Measurements from ENCODE around the gene PGP.

Gene PGP

DNA sequence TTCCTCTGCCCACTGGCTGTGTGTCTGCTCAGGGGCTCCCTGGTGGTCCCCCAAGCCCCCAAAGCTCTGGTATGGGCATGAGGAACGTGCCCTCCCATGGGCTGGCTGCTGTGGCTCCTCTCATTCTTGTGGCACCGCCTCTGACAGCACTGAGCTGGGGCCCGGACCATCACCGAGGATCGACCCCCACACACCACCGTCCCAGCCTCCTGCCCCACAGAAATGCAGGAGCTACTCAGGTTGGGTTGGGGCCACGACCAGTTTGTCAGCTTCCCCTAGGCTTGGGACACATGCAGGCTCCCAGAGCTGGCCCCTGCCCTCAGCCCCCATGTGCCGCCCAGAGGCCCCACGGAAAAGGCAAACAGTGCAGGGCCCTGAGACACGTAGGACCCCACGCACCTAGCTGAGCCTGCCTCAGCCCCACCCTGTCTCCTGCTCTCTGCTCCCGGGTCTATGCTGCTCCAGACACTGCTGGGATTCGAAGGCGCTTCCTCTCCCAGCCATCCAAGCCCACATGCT is 15.0 kb downstream of the PGP start:
- no peak for DNase-seq (ENCODE audit: low read depth)

DNA sequence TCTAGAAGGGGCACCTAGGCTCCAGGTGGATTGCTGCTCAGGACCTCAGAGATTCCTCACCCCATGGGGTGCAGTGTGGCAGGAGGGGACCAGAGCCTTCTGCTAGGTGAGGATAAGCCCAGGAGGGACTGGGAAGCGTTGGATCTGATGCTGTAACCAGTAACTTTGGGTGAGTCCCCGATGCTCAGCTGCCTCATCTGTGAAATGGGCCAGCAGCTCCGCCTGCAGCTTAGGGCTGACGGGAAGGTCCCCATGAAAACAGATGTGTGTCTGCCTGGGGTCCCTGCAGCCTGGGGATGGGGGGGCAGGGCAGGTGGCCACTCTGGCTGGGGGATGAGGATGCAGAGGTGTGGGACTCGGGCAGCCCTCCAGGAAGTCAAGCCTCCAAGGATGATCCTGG is 15.5 kb downstream of the PGP start:
- DNase-seq (ENCODE audit: low read depth) = no peak

DNA sequence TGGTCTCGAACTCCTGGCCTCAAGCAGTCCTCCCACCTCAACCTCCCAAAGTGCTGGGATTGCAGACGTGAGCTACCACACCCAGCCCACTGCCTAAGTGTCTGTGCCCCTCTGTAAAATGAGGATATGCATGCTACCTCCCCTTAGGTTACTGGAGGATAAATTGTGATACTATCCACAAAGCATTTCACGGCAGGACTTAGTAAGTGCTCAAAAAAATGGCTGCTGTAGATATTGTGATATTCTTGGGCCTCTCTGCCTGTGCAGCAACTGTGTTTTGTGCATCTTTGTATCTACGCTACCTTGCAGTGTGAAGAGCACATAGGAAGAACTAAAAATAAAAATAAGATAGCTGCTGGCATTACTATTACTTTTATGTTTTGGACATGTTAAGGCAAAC is 16.4 kb downstream of the PGP start:
- no peak for DNase-seq (ENCODE audit: low read depth)

DNA sequence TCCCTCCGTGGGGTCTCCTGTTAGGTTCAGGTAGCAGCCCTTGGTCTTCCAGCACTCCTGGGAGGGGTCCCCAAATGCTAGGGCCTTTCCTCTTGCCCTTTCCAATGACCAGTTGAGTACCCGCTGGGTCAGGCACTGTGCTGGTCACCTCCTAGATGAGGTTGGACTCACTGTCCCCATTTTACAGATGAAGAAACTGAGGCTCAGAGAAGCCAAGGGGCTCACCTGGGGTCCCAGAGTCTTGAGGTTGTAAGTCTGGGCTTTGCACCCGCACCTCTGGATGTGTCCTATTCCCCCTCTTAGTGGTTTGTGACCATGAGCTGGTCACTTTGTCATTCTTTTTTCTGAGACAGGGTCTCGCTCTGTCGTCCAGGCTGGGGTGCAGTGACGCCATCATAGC is 16.9 kb downstream of the PGP start:
- no peak for DNase-seq (ENCODE audit: low read depth)

DNA sequence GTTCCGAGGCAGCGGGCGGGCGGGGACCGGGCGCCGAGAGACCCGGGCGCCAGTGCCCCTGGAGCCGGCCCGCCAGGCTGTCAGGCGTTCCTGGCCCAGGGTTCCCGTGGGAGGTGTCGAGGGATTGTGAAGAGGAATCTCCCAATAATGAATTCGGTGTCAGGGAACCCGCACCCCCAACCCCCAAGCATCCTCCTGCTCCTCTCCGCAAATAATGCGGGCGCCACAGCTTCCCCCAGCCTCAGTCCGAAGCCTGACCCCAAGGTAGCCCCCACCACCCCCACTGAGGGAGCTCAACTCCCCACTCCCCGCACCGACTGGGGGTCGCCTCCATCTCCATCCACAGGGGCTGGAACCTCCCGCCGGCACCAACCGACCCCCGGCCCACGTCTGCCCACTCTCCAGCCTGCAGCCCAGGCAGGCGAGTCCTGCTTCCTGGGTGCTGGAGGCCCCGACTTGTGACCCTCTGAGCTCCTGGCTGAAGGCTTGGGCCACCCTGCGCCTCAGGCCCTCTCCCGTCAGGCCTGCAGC is 17.6 kb downstream of the PGP start:
- no peak for DNase-seq (ENCODE audit: low read depth)

DNA sequence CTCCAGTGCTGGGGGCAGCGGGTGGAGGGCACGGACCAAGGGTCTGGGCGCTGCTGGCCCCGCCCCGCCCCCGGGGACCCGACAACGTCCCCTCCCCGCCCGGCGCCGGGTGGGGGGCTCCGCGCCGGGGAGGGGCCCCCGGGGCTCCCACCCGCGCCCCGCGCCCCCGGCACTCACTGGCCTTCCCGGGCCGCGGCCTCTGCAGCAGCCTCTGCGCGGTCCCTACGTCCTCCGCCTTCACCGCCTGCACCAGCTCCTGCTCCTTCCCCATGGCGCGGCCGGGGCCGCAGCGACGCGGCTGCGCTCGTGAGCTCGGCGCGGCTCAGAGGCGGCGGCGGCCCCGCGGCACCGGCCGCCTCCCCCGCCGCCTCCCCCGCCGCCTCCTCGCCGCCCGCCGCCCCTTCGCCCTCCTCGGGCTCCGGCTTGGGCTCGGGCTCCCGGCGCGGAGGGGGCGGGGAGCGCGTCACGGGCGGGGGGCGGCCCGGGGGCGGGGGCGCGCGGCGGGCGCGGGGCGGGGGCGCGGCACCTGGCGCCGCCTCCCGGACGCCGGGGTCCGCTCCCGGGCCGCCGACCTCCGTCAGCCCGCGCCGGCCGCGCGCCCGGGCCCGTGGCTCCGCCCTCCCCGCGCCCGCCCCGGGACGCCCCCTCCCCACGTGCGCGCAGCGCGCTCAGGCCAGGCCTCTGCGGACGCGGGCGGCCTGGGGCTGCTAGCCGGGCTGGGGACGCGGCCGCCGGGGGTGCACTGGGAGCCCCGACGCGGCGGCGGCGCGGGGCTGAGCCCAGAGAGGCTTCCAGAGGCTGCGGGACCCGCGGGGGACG is 18.3 kb downstream of the PGP start, which contains the start of gene CASKIN1:
Gene CASKIN1, minus strand, starts transcription at position 444 of the 819 bp plus-strand sequence. Its CDS starts 173 bp downstream, at position 271.
- no peak for DNase-seq (ENCODE audit: low read depth)

DNA sequence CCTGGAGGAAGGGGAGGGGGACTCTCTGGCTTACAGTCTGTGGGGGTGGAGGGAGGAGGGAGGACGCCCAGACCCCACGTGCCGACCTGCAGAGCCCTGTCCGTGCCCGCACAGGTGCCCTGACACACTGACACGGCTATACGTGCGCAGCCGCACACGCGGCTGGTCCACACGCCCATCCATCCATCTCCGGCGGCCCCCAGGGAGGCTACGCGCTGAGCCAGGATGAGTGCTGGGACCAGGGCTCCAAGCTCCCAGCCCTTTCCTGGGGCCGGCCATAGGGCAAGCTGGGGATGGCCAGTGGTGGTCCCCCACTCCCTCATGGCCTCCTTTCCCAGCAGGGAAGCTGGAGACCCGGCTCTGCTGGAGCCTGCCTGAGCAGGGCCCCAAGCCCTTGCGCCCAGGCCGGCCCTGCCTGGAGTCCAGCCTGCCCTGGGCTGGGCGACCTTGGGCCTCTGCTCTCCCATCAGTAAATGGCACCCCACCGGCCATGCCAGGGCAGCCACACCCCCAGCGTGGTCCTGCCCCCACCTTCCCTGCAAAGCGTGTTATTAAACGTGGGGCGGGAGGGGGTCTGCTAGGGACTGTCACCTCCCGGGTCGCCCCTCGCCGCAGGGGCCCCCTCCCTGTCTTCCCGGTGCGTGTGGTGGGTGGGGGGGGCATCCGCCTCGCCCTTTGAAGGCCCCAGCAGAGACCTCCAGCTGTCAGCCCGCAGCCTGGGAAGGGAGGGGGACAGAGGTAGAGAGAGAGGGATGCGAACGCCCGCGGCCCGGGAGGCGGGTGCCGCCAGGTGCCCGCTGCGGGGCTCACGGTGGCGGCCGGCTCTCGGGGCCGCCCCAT is 19.1 kb downstream of the PGP start:
- no peak for DNase-seq (ENCODE audit: low read depth)

DNA sequence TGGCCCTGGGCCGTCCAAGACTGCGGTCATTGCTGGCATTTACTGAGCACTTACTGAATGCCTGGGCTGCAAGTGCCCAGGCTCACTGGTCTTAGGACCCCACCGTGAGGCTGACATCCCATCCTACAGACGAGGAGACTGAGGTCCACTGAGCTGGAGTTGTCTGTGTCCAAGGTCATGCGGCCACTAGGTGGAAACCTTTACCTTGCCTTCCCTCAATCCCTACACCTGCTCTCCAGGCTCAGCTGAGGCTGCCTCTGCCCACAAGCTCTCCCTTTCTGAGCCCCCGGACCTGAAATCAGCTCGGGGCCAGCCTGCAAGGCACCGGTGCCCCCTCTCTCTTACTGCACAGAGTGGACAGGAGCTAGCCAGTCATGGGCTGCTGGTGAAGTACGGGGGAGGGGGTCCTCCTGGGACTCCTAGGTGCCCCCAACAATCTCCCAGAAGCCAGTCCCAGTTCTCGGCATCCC is 19.8 kb downstream of the PGP start:
- no peak for DNase-seq (ENCODE audit: low read depth)

DNA sequence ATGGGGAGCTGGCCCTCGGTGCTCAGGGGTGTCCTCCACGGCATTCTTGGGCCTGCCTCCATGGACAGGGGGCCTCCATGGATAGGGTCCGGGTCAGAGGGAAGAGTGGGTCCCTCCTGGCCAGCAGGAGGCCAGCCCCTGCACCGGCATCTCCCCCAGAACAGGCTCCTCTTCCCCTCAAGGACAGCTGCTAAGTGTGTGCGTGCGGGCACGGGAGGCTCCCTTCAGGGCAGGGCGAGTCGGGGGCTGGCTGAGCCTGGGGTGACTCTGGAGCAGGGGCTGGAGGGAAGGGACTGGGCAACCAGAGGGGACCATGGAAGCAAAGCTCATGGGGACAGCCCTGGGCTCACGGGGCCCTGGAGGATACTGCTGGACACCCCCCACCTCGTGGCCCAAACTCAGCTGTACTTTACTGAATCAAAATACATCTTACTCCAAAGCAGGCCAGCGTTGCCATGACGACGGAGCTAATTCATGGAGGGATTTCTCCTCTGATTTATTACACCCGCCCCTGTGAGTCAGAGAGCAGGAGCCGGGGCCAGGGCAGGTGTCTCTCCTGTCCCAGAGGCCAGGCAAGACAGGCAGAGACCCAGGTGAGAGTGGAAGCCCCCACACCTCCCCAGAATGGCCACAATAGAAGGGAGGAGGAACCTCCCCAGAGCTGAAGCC is 20.3 kb downstream of the PGP start:
- no peak for DNase-seq (ENCODE audit: low read depth)

DNA sequence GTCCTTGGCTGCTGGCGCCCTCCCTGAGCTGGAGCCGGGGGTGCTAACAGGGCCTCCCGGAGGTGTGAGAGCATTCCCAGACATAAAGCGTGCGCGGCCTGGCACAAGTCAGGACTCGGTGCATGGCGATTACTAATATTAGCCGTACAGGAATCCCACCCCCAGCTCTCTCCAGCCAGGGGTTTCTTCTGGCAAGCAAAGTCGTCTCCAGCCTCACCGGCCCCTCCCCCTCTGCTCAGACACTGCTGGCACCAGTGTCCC is 23.3 kb downstream of the PGP start:
- no peak for DNase-seq (ENCODE audit: low read depth)

DNA sequence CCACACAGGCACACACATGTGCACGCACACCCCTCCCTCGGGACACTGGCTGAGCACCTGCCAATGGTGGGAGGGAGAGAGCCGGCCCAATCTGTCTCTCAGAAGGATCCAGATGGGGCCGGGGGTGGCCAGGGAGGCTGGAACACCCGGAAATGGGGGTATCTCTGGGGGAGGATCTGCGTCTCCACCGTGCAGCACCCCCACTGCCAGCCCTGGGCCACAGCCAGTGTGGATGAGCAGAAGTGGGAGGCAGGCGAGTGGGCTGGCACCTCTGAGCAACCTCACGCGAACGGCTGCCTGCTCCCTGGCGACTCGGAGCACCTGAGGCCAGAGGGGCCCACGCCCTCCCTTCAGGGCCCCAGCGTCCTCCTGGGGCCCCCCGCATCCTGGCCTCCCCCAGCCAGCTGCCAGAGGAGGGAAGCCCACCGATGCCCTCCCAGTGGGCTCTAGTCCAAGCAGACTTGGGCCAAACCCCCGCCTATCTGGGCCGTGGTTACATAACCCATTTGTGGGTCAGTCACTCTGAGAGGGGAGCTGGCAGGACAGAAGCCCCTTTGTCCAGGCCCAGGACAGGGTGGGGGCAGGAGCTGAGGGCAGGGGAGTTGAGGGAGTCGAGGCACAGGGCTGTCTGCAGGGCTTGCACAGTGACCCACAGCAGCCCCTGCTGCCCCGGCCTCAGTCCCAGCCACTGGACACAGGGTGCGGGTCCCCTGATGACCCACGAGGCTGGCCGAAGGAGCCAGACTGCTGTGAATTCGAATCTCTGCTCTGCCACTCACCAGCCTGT is 23.8 kb downstream of the PGP start:
- no peak for DNase-seq (ENCODE audit: low read depth)

DNA sequence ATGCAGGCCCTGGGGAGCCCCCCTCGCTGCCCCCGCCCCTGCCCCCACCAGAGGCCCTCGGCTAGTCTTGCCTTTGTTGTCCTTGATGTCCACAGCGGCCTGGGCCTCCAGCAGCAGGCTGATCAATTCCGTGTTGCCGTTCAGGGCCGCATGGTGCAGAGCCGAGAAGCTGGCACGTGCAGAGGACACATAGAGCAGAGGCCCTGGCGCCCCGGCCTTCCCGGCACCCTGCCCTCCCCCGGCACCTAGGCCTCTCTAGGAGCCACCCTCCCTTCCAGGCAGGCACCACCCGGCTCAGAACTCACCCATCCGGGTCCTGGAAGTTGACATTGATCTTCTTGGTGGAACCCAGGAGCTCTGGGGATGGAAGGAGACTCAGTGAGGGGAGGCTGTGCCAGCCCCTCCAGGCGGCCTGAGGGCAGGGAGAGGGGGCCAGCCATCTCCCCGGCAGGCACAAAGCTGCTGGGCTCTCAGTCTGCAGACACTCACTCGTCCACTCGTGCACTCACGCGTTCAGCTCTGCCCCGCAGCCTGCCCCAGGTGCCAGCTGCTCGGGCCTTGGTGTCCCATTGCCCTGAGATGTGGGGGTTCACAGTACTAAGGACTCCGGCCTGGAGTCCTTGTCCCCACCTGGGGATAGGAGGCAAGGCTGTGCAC is 24.5 kb downstream of the PGP start:
- no peak for DNase-seq (ENCODE audit: low read depth)

DNA sequence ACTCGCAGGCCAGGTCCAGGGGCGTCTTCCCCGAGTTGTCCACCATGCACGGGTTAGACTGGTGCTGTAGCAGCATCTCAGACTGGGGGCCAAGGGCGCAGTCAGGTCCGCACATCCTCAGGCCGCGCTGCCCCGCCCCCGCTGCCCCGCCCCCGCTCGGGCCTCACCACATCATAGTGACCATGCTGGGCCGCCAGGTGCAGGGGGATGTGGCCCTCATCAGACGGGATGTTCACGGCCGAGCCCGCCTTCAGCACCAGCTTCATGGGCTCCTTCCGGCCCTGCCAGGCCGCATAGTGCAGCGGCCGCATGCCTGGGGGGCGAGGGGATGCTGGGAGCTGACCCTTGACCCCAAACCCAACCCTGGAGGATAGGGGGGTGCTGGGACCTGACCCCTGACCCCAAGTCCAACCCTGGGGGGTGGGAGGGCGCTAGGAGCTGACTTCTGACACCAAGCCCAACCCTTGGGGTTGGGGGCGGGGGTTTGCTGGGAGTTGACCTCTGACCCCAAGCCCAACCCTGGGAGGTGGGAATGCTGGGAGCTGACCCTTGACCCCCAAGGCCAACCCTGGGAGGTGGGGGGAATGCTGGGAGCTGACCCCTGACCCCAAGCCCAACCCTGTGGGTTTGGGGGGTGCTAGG is 25.3 kb downstream of the PGP start:
- DNase-seq (ENCODE audit: low read depth) = no peak

DNA sequence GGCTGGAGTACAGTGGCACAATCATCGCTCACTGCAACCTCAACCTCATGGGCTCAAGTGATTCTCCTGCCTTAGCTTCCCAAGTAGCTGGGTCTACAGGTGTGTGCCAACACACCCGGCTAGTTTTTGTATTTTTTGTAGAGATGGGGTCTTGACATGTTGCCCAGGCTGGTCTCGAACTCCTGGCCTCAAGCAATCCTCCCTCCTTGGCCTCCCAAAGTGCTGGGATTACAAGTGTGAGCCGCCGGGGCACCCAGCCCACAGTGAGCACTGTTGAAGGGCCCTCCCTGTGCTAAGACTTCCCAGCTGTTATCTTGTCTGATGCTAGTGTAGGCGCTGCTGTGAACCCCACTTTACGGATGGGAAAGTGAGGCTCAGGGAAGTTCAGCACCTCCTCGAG is 26.2 kb downstream of the PGP start:
- DNase-seq (ENCODE audit: low read depth) = no peak

DNA sequence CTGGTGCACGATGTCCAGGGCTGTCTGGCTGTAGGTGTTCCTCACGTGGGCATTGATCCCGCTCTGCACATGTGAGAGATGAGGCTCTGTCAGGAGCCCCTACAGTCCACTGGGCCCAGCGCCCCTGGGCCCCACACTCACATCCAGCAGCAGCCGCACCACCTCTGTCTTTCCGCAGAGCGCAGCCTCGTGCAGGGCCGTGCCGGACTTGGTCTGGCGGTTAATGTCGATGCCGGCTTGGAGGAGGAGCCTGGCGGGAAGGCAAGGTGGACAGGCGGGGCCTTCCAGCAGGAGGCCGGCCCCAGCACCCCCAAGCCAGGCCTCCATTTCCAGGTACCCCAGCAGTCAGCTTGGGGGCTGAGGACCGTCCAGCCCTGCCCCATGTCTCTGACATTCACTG is 27.4 kb downstream of the PGP start:
- DNase-seq (ENCODE audit: low read depth) = no peak

DNA sequence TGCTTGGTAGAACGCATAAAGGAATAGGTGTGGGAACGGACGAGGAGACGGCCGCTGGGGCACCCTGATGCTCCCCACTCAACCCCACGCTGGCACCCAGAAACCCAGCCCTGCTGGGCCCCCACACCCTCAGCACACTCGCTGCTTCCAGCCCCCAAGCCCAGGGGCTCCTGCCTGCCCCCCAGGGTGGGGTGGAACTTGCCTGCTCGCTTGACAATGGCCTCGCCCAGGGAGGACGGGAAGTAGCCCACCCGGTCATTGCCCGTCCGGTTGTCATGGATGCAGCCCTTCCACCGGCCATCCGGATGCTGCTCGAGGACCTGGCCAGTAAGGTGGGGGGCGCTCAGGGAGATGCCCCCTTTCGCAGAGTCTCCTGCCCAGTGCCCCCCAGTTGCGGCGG is 28.1 kb downstream of the PGP start:
- DNase-seq (ENCODE audit: low read depth) = no peak

DNA sequence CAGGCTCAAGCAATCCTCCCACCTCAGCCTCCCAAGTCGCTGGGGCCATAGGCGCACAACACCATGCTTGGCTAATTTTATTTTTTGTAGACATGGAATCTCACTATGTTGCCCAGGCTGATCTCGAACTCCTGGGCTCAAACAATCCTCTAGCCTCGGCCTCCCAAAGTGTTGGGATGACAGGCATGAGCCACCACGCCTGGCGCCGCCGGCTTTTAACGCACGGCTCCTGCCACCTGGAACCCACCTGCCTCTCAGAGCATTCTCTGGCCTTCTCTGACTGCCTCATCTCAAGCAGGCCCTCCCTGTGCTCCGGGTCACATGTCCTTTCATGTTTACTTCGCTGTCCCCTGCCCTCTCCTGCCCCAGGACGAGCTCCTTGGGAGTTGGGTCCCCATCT is 28.6 kb downstream of the PGP start:
- DNase-seq (ENCODE audit: low read depth) = no peak

DNA sequence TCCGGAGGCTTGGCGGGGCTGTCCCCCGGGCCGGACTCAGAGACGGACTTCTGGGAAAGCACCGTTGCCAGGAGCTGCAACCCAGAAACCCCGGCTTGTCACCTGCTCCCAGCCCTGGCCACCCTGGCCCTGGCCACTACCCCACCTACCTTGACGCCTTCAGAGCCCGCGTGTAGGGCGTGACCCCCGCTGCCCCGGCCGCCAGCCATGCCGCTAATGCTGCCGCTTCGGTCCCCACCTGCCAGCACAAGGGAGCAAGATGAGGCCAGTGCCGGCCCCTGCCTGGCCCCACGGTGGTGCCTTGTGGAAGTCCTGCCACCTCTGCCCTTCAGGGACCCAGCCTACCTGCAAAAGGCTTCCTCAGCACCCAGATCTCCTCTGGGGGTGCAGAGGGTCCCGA is 29.7 kb downstream of the PGP start:
- no peak for DNase-seq (ENCODE audit: low read depth)

DNA sequence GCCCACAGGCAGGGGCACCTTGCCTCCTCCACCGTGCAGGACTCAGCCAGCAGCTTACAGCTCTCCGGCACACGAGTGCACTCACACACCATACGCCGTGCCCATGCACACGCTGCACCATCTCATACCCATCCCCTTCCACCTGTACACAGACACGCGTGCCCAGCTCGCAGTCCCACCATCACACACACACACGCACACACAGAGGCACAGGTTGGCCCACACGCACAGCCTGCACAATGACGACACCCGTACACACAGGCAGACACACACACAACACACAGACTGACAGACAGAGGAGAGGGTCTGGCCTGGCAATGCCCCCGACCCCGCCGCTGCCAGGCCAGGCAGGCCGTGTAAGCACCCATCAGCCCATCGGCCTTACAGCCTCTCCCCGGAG is 30.3 kb downstream of the PGP start:
- no peak for DNase-seq (ENCODE audit: low read depth)

DNA sequence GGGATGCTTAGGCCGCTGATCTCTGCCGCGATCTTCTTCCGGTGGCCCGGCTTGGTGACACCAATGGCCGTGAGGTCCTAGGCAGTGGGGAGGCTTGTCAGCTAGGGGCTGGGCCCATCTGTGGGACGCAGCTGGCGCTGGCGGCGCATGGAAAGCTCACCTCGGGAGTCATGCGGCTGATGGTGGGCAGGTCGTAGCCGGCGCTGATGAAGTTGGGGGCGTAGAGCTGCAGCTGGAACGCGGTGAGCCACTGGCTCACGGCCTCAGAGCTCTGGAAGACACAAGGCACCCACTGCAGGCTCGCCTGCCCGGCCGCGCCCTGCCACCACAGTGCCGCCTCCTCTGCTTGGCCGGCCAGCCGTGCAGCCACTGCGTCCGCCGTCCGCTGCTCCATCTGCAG is 31.0 kb downstream of the PGP start:
- DNase-seq (ENCODE audit: low read depth) = no peak

DNA sequence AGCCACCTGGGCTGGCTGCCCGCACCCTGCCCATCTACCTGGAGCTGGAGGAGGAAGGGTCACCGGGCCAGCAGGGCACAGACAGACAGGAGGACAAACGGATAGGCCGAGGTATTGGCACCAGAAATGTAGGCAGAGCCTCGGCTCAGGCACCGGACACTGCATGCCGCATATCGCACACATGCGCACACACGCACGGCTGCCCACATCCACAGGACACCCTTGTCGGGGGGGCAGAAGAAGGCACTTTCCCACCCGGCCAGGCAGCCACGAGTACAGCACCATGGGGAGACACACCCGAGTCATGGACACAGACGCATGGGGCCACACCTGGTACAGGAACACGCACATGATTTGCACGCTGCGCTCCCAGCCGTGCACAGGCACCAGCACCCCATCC is 32.7 kb downstream of the PGP start:
- DNase-seq (ENCODE audit: low read depth) = no peak
